Neural cell (in vitro differentiated cells): ENCODE results near the gene DYNC1LI2. TPM values are rescaled to one million over a fixed set of nuclear protein-coding genes. Genes with fewer than 3 reads are reported as not detected.

Experiments used
- H2AFZ ChIP-seq: fragments of 200-600, 300-800 bp; sonication (generic), shearing (Covaris generic); 2 replicates; pipeline ENCODE4 v1.6.0; 2014; ENCODE audit warnings: low read depth, mild to moderate bottlenecking, antibody characterized with exemption, low read length, moderate library complexity
- H3F3A ChIP-seq: fragments of 200-600 bp; shearing (Covaris generic); 2 replicates; pipeline ENCODE4 v1.6.1; 2016; ENCODE audit warnings: mild to moderate bottlenecking, moderate library complexity, mixed read lengths, antibody characterized with exemption, low read length; ENCODE audit not compliant: insufficient read depth, poor library complexity, severe bottlenecking
- H3K27ac ChIP-seq: fragments of 200-600, 300-800 bp; sonication (generic), shearing (Covaris generic); 2 replicates; pipeline ENCODE4 v1.5.1; 2014; ENCODE audit warnings: mild to moderate bottlenecking, low read length, moderate library complexity
- H3K27me3 ChIP-seq: fragments of 300-800, 200-600 bp; sonication (generic), shearing (Covaris generic); 2 replicates; pipeline ENCODE4 v1.6.0; 2014; ENCODE audit warnings: mild to moderate bottlenecking, low read depth, low read length, moderate library complexity; ENCODE audit not compliant: insufficient read depth
- H3K36me3 ChIP-seq: fragments of 300-800, 200-600 bp; sonication (generic), shearing (Covaris generic); 2 replicates; pipeline ENCODE4 v1.5.1; 2014; ENCODE audit warnings: mild to moderate bottlenecking, antibody characterized with exemption, low read length, moderate library complexity; ENCODE audit not compliant: insufficient read depth
- H3K4me2 ChIP-seq: fragments of 300-800, 200-600 bp; sonication (generic), shearing (Covaris generic); 2 replicates; pipeline ENCODE4 v1.6.0; 2014; ENCODE audit warnings: mild to moderate bottlenecking, low read length
- H3K4me3 ChIP-seq: fragments of 300-800, 200-600 bp; sonication (generic), shearing (Covaris generic); 2 replicates; pipeline ENCODE4 v1.5.1; 2014; ENCODE audit warnings: mild to moderate bottlenecking, low read length, moderate library complexity
- H3K79me2 ChIP-seq: fragments of 200-600 bp; shearing (Covaris generic); replicated peaks from 2 replicates; pipeline ENCODE4 v1.6.0; 2014; ENCODE audit warnings: mild to moderate bottlenecking, low read length, moderate library complexity; ENCODE audit not compliant: insufficient read depth
- H3K9ac ChIP-seq: fragments of 300-800, 200-600 bp; sonication (generic), shearing (Covaris generic); 2 replicates; pipeline ENCODE4 v1.6.1; 2016; ENCODE audit warnings: mild to moderate bottlenecking, low read length, mixed read lengths
- H3K9me2 ChIP-seq: fragments of 200-600 bp; shearing (Covaris generic); 2 replicates; pipeline ENCODE4 v1.6.1; 2016; ENCODE audit warnings: mild to moderate bottlenecking, low read length, mixed read lengths; ENCODE audit not compliant: insufficient read depth
- H3K9me3 ChIP-seq: fragments of 200-600, 300-800 bp; sonication (generic), shearing (Covaris generic); 2 replicates; pipeline ENCODE4 v1.6.1; 2016; ENCODE audit warnings: mild to moderate bottlenecking, mixed run types, low read length, moderate library complexity, mixed read lengths
- H4K20me1 ChIP-seq: fragments of 200-600 bp; shearing (Covaris generic); 2 replicates; pipeline ENCODE4 v1.6.1; 2016; ENCODE audit warnings: mild to moderate bottlenecking, mixed run types; ENCODE audit not compliant: insufficient read depth
- EP300 ChIP-seq: fragments of 450-650 bp; conservative IDR thresholded peaks from 2 replicates; pipeline ENCODE4 v1.6.1; 2014; ENCODE audit warnings: antibody characterized with exemption, mild to moderate bottlenecking, moderate library complexity; ENCODE audit not compliant: poor library complexity, severe bottlenecking
- EZH2 ChIP-seq: fragments of 200-600, 300-800 bp; shearing (Covaris generic), sonication (generic); IDR thresholded peaks from 2 replicates; pipeline ENCODE4 v1.6.1; 2014; ENCODE audit warnings: antibody characterized with exemption, low read length, borderline replicate concordance, mild to moderate bottlenecking; ENCODE audit not compliant: insufficient read depth, poor library complexity, severe bottlenecking
- MXI1 ChIP-seq: fragments of 450-650 bp; conservative IDR thresholded peaks from 2 replicates; pipeline ENCODE4 v1.6.1; 2014; ENCODE audit warnings: antibody characterized with exemption, mild to moderate bottlenecking; ENCODE audit not compliant: poor library complexity, severe bottlenecking
- POLR2AphosphoS5 ChIP-seq: IDR thresholded peaks from 2 replicates; pipeline ENCODE4 v1.6.1; 2012
- RAD21 ChIP-seq: fragments of 450-650 bp; conservative IDR thresholded peaks from 2 replicates; pipeline ENCODE4 v1.6.1; 2014; ENCODE audit warnings: antibody characterized with exemption, mild to moderate bottlenecking, moderate library complexity
- SMC3 ChIP-seq: fragments of 450-650 bp; conservative IDR thresholded peaks from 2 replicates; pipeline ENCODE4 v1.6.1; 2014; ENCODE audit warnings: antibody characterized with exemption, mild to moderate bottlenecking, moderate library complexity; ENCODE audit not compliant: poor library complexity
- TAF1 ChIP-seq: IDR thresholded peaks from 2 replicates; pipeline ENCODE4 v1.6.1; 2012; ENCODE audit warnings: low read depth
- polyA plus RNA-seq: library from polyadenylated mRNA; depleted of rRNA; stranded (reverse); fragments of >200 nt; gene quantifications from 2 replicates; pipeline ENCODE4 v1.2.3, GENCODE V29; 2014
- TF ChIP-seq, protein P1 (sequence below): fragments of 450-650 bp; IDR thresholded peaks from 2 replicates; pipeline ENCODE4 v1.5.1; 2014; ENCODE audit warnings: antibody characterized with exemption, mild to moderate bottlenecking, moderate library complexity; ENCODE audit not compliant: poor library complexity, severe bottlenecking
- TF ChIP-seq, protein P2 (sequence below): IDR thresholded peaks from 2 replicates; pipeline ENCODE4 v1.6.1; 2012; ENCODE audit warnings: borderline replicate concordance

The DYNC1LI2 gene
- polyA plus RNA-seq, 1 donor from 2014 or later: 249 TPM

DNA sequence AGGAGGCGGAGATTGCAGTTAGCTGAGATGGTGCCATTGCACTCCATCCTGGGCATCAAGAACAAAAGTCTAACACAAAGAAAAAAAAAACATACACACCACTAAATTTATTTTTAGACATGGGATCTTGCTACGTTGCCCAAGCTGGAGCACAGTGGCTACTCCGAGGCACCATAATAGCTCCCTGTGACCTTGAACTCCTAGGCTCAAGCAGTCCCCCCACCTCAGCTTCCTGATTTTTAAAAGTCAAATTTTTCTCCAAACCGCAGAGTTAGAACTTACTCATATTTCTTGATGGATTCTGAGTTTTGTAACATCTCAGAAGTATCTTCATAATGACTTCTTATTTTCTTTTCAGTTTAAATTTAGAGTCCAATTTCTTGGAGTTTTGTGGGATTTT, 58.3 kb downstream of the DYNC1LI2 start:
- no peak overlapping the region for H3K4me3 ChIP-seq
- no peak overlapping the region for H3K4me2 ChIP-seq
- H3K79me2 ChIP-seq: peaks cover 13% of the 10 kb centered on the region
- H3K36me3 ChIP-seq: no peaks in the 10 kb centered on the region
- no peaks in the 10 kb centered on the region for H3K9me3 ChIP-seq
- H3K9ac ChIP-seq: no peak overlapping the region
- H3K27me3 ChIP-seq: no peaks in the 10 kb centered on the region
- TF ChIP-seq SMC3 (no peak), MXI1 (no peak), EZH2 (no peak), EP300 (no peak), RAD21 (no peak), POLR2AphosphoS5 (no peak)
- TF ChIP-seq, protein P1, sequence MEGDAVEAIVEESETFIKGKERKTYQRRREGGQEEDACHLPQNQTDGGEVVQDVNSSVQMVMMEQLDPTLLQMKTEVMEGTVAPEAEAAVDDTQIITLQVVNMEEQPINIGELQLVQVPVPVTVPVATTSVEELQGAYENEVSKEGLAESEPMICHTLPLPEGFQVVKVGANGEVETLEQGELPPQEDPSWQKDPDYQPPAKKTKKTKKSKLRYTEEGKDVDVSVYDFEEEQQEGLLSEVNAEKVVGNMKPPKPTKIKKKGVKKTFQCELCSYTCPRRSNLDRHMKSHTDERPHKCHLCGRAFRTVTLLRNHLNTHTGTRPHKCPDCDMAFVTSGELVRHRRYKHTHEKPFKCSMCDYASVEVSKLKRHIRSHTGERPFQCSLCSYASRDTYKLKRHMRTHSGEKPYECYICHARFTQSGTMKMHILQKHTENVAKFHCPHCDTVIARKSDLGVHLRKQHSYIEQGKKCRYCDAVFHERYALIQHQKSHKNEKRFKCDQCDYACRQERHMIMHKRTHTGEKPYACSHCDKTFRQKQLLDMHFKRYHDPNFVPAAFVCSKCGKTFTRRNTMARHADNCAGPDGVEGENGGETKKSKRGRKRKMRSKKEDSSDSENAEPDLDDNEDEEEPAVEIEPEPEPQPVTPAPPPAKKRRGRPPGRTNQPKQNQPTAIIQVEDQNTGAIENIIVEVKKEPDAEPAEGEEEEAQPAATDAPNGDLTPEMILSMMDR: no peak
- no peaks in the 10 kb centered on the region for H3F3A ChIP-seq
- H3K9me2 ChIP-seq: no peaks in the 10 kb centered on the region
- no peak overlapping the region for H3K27ac ChIP-seq
- no peaks in the 10 kb centered on the region for H4K20me1 ChIP-seq
- H2AFZ ChIP-seq: no peak overlapping the region

DNA sequence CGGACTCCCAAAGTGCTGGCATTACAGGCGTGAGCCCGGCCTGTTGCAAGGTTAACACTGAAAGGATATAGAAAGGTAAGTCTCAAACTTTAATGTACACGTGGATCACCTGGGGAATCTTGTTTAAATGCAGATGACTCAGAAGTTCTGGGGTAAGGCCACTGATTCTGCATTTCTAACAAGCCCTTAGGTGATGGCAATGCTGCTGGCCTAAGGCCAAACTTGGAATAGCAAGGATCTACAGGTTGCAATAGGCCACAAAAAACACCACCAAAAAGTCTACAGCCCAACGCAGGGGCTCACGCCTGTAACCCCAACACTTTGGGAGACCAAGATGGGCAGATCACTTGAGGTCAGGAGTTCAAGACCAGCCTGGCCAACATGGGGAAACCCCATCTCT, 59.1 kb downstream of the DYNC1LI2 start:
- Histone ChIP-seq H3K4me2 (no peak overlapping the region), H3K27me3 (no peaks in the 10 kb centered on the region), H3K9me3 (no peaks in the 10 kb centered on the region), H3K9me2 (no peaks in the 10 kb centered on the region), H3K79me2 (peaks cover 13% of the 10 kb centered on the region), H3K27ac (no peak overlapping the region), H4K20me1 (no peaks in the 10 kb centered on the region), H3K4me3 (no peak overlapping the region), H3K9ac (no peak overlapping the region), H2AFZ (no peak overlapping the region), H3F3A (no peaks in the 10 kb centered on the region), H3K36me3 (no peaks in the 10 kb centered on the region)
- TF ChIP-seq, protein P1: no peak
- TF ChIP-seq RAD21 (no peak), TAF1 (no peak), MXI1 (no peak), SMC3 (no peak), EZH2 (no peak), EP300 (no peak), POLR2AphosphoS5 (no peak)
- TF ChIP-seq, protein P2, sequence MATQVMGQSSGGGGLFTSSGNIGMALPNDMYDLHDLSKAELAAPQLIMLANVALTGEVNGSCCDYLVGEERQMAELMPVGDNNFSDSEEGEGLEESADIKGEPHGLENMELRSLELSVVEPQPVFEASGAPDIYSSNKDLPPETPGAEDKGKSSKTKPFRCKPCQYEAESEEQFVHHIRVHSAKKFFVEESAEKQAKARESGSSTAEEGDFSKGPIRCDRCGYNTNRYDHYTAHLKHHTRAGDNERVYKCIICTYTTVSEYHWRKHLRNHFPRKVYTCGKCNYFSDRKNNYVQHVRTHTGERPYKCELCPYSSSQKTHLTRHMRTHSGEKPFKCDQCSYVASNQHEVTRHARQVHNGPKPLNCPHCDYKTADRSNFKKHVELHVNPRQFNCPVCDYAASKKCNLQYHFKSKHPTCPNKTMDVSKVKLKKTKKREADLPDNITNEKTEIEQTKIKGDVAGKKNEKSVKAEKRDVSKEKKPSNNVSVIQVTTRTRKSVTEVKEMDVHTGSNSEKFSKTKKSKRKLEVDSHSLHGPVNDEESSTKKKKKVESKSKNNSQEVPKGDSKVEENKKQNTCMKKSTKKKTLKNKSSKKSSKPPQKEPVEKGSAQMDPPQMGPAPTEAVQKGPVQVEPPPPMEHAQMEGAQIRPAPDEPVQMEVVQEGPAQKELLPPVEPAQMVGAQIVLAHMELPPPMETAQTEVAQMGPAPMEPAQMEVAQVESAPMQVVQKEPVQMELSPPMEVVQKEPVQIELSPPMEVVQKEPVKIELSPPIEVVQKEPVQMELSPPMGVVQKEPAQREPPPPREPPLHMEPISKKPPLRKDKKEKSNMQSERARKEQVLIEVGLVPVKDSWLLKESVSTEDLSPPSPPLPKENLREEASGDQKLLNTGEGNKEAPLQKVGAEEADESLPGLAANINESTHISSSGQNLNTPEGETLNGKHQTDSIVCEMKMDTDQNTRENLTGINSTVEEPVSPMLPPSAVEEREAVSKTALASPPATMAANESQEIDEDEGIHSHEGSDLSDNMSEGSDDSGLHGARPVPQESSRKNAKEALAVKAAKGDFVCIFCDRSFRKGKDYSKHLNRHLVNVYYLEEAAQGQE: no peak
